ENCODE measurements around the gene C10orf120.

GRCh38 chr10:122665329-122665860 lies 34.3 kb downstream of the C10orf120 start:
- TF ChIP-seq CTCF (IDR thresholded peaks at IDR 0.05 in 2 of 3, conservative IDR thresholded peaks at IDR 0.05 in 1 of 3; ENCODE audit: control insufficient read depth in 2 of 3, extremely low read depth in 1 of 3, insufficient read depth in 1 of 3, low read depth in 3 of 3, low read length in 3 of 3) (no peak), RBBP5 (conservative IDR thresholded peaks at IDR 0.05) (no peak), SMAD5 (IDR thresholded peaks at IDR 0.05; ENCODE audit: low read depth) (no peak)

Measured in GM12878 (cell line).